HL-60 (cell line): ENCODE results near the gene IRF4.

Experiments used
- DNase-seq, 2 experiments: peaks; one replicate each; pipeline ENCODE4 v3.0.0-alpha.2; 2010 to 2020; ENCODE audit warnings: low read depth in 1 of 2, low spot score in 1 of 2
- H3K27ac ChIP-seq: fragments of 250-450 bp; sonication (Bioruptor Pico); replicated peaks from 2 replicates; pipeline ENCODE4 v1.5.1; 2020; ENCODE audit warnings: mild to moderate bottlenecking, moderate library complexity
- H3K27me3 ChIP-seq: fragments of 250-450 bp; sonication (Bioruptor Pico); 2 replicates; pipeline ENCODE4 v1.5.1; 2021; ENCODE audit warnings: mild to moderate bottlenecking, moderate library complexity; ENCODE audit not compliant: insufficient read depth, poor library complexity, severe bottlenecking
- H3K4me3 ChIP-seq: replicated peaks from 2 replicates; pipeline ENCODE4 v1.5.1; 2011; ENCODE audit warnings: mild to moderate bottlenecking, control low read depth, low read length; ENCODE audit not compliant: insufficient read depth
- GABPA ChIP-seq: IDR thresholded peaks from 2 replicates; pipeline ENCODE4 v1.6.1; 2012; ENCODE audit warnings: low read depth
- POLR2AphosphoS5 ChIP-seq: IDR thresholded peaks from 2 replicates; pipeline ENCODE4 v1.6.1; 2012; ENCODE audit warnings: low read depth
- SPI1 ChIP-seq: IDR thresholded peaks from 2 replicates; pipeline ENCODE4 v1.6.1; 2012; ENCODE audit warnings: low read depth, mild to moderate bottlenecking, borderline replicate concordance
- TF ChIP-seq, protein P1 (sequence below): IDR thresholded peaks from one replicate; pipeline ENCODE4 v1.5.1; 2011; ENCODE audit warnings: low read length, control low read depth, inconsistent platforms; ENCODE audit not compliant: insufficient read depth
- TF ChIP-seq, protein P2 (sequence below): IDR thresholded peaks from 2 replicates; pipeline ENCODE4 v1.6.1; 2012; ENCODE audit warnings: low read depth; ENCODE audit not compliant: insufficient replicate concordance

The IRF4 gene

DNA sequence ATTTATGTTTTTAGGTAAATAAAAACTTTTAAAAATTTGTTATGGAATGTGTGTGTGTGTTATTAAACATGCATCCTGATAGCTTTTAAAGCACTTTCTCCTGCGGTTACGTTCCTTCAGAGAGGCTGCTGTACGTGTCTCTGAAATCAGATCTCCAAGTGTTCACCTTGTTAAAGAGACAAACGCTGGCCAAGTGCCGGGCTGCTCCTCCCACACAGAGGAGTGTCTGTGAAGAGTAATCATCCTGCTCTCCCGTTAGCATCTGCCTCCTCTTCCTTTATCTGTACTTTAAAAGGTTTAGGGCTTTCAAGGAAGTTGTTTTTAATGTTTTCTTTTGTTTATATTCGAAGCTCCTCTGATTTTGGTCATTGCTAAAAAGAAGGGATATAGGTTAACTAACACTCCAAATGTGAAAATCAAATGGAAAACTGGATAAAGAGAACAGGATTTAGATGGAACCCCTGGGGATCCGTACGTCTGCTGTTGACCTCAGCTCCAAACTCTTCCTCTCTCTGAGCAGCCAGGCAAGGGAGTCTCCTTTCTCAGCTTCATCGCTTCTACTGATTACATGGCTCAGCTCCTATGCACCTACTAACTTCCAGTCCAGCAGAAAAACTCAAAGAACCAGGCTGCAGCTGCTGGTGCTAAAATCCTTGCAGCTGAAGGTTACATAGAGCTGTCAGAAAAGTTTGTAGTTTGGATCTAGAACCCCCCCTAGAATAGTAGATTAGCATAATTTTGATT, 20.0 kb downstream of the IRF4 start:
- TF ChIP-seq POLR2AphosphoS5, result no peak
- no peak for TF ChIP-seq GABPA
- no peak for TF ChIP-seq SPI1
- TF ChIP-seq, protein P1, sequence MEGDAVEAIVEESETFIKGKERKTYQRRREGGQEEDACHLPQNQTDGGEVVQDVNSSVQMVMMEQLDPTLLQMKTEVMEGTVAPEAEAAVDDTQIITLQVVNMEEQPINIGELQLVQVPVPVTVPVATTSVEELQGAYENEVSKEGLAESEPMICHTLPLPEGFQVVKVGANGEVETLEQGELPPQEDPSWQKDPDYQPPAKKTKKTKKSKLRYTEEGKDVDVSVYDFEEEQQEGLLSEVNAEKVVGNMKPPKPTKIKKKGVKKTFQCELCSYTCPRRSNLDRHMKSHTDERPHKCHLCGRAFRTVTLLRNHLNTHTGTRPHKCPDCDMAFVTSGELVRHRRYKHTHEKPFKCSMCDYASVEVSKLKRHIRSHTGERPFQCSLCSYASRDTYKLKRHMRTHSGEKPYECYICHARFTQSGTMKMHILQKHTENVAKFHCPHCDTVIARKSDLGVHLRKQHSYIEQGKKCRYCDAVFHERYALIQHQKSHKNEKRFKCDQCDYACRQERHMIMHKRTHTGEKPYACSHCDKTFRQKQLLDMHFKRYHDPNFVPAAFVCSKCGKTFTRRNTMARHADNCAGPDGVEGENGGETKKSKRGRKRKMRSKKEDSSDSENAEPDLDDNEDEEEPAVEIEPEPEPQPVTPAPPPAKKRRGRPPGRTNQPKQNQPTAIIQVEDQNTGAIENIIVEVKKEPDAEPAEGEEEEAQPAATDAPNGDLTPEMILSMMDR, result no peak
- TF ChIP-seq, protein P2, sequence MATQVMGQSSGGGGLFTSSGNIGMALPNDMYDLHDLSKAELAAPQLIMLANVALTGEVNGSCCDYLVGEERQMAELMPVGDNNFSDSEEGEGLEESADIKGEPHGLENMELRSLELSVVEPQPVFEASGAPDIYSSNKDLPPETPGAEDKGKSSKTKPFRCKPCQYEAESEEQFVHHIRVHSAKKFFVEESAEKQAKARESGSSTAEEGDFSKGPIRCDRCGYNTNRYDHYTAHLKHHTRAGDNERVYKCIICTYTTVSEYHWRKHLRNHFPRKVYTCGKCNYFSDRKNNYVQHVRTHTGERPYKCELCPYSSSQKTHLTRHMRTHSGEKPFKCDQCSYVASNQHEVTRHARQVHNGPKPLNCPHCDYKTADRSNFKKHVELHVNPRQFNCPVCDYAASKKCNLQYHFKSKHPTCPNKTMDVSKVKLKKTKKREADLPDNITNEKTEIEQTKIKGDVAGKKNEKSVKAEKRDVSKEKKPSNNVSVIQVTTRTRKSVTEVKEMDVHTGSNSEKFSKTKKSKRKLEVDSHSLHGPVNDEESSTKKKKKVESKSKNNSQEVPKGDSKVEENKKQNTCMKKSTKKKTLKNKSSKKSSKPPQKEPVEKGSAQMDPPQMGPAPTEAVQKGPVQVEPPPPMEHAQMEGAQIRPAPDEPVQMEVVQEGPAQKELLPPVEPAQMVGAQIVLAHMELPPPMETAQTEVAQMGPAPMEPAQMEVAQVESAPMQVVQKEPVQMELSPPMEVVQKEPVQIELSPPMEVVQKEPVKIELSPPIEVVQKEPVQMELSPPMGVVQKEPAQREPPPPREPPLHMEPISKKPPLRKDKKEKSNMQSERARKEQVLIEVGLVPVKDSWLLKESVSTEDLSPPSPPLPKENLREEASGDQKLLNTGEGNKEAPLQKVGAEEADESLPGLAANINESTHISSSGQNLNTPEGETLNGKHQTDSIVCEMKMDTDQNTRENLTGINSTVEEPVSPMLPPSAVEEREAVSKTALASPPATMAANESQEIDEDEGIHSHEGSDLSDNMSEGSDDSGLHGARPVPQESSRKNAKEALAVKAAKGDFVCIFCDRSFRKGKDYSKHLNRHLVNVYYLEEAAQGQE, result no peak
- H3K4me3 ChIP-seq, result no peak overlapping the region
- peaks cover 4% of the 10 kb centered on the region for H3K27me3 ChIP-seq
- DNase-seq, result no peak
- no peak overlapping the region for H3K27ac ChIP-seq

DNA sequence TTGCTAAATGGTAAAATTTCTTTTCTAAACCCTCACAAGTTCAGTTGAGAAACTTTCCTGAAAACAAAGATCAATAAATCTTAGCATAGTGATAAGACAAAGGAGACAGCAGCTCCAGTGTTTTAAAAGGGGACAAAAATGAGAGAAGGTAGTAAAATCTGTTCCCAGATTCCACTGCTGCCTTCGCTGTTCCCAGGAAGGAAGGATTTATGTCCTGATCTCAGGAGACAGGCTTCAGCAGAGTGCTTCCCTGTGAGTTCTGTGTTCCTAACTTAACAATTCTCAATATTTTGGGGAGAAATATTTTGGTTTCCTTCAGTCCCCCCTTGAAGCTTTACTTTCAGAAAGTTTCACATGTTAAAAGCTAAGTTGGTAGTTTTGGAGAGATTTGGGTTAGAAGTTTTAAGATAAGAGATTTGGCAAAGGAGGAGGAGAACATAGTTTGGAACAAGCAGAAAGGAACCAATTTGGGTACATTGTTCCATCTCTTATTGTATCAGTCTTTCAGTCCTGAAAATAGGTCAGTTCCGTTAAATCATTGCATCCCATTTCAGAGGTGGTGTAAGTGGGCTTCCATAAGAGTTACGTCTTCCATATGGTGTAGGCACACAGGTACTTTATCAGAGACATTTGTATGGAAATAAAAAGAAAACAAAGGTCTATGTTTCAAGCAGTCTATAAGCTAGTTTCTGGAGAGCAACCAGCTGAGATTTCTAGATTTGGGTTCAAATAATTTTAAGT, 20.8 kb downstream of the IRF4 start:
- Histone ChIP-seq H3K27me3 (peaks cover 4% of the 10 kb centered on the region), H3K4me3 (no peak overlapping the region), H3K27ac (no peak overlapping the region)
- TF ChIP-seq SPI1 (no peak), POLR2AphosphoS5 (no peak), GABPA (no peak)
- TF ChIP-seq, protein P2, result no peak
- TF ChIP-seq, protein P1, result no peak
- DNase-seq, result no peak

DNA sequence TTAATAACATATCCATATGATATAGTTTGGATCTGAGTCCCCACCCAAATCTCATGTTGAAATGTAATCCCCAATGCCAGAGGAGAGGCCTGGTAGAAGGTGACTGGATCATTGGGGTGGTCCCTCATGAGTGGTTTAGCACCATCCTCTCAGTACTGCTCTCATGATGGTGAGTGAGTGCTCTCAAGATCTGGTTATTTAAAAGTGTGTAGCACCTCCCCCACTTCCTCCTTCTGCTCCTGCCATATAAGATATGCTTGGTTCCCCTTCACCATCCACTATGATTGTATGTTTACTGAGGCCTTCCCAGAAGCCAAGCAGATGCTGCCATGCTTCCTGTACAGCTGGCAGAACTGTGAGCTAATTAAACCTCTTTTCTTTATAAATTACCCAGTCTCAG, 22.9 kb downstream of the IRF4 start:
- no peak; the same call in 1 of the 2 replicates for TF ChIP-seq SPI1
- no peak for TF ChIP-seq GABPA
- TF ChIP-seq, protein P1, result no peak
- TF ChIP-seq, protein P2, result no peak
- no peak for TF ChIP-seq POLR2AphosphoS5
- Histone ChIP-seq H3K27ac (no peak overlapping the region), H3K27me3 (peaks cover 4% of the 10 kb centered on the region), H3K4me3 (no peak overlapping the region)
- no peak for DNase-seq
